ENCODE data around the gene GUCY1A2.

DNA sequence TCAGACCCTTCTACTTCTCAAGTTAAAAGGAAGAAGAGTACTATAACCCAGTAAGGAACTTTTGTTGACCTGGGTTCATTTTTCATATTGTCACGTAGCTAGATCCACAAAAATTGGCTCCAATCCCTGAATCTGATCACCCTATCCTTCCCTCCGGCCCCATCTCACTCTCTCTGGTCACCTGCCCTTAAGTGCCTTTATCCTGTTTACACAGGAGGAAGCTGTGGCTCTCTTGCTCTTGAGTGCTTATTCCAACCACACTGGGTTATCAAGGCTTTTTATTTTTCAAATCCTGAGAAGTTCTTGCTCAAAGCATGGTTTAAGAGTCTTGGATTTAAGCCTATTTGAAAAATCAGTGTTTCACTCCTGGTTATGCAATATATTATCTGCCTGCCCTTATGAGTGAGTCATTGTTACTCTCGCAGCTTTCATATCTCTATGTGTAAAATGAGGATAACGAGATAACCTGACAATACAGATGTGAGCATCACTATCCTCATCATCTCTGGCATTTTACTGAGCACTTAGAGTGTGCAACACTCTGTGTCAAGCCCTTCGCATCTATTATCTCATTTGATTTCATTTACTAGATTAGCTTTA is 293.9 kb downstream of the GUCY1A2 start:
- TF ChIP-seq, protein P1, sequence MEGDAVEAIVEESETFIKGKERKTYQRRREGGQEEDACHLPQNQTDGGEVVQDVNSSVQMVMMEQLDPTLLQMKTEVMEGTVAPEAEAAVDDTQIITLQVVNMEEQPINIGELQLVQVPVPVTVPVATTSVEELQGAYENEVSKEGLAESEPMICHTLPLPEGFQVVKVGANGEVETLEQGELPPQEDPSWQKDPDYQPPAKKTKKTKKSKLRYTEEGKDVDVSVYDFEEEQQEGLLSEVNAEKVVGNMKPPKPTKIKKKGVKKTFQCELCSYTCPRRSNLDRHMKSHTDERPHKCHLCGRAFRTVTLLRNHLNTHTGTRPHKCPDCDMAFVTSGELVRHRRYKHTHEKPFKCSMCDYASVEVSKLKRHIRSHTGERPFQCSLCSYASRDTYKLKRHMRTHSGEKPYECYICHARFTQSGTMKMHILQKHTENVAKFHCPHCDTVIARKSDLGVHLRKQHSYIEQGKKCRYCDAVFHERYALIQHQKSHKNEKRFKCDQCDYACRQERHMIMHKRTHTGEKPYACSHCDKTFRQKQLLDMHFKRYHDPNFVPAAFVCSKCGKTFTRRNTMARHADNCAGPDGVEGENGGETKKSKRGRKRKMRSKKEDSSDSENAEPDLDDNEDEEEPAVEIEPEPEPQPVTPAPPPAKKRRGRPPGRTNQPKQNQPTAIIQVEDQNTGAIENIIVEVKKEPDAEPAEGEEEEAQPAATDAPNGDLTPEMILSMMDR (conservative IDR thresholded peaks at IDR 0.05; ENCODE audit: low read depth, low read length) = no peak
- no peak for TF ChIP-seq EZH2phosphoT487 (IDR thresholded peaks at IDR 0.05; ENCODE audit: borderline replicate concordance, low read length)
